ENCODE results near the gene MDGA2.
"Not testable (repeated sequence)": the region's sequence is repeated elsewhere in the genome, so short reads cannot be mapped to it uniquely, and the experiment has no call there.

MDGA2 gene

DNA sequence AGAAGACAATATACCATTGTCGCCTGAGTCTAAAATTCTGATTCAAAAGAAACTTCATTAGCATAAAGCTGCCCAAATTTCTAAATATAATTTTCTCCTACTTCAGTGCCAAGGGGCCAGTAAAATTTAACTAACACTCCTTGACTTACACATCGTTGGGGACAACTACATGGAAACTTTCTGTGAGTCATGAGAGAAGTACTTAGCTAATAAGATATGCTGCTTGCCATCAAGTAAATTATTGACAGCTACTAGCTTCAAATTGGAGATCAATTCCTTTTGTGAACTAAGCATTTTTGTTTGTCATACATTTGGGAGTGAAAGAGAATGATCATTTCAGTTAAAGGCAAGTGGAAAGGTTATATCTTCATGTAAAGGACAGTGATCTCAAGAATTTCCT is 373.3 kb downstream of the MDGA2 start:
- FAIRE-seq (no peak), DNase-seq (ENCODE audit: insufficient read length) (no peak)
- TF ChIP-seq POLR2AphosphoS5 (IDR thresholded peaks at IDR 0.05; ENCODE audit: low read depth, low read length) (no peak), POLR2A (IDR thresholded peaks at IDR 0.05; ENCODE audit: low read depth, low read length) (no peak), TAF1 (IDR thresholded peaks at IDR 0.05; ENCODE audit: borderline replicate concordance, low read depth, low read length) (no peak)

GRCh38 chr14:47300796-47301195 is 374.6 kb downstream of the MDGA2 start:
- TF ChIP-seq POLR2AphosphoS5 (IDR thresholded peaks at IDR 0.05; ENCODE audit: low read depth, low read length): no peak
- TF ChIP-seq POLR2A (IDR thresholded peaks at IDR 0.05; ENCODE audit: low read depth, low read length): no peak
- TF ChIP-seq TAF1 (IDR thresholded peaks at IDR 0.05; ENCODE audit: borderline replicate concordance, low read depth, low read length): no peak
- FAIRE-seq (no peak), DNase-seq (ENCODE audit: insufficient read length) (no peak)

DNA sequence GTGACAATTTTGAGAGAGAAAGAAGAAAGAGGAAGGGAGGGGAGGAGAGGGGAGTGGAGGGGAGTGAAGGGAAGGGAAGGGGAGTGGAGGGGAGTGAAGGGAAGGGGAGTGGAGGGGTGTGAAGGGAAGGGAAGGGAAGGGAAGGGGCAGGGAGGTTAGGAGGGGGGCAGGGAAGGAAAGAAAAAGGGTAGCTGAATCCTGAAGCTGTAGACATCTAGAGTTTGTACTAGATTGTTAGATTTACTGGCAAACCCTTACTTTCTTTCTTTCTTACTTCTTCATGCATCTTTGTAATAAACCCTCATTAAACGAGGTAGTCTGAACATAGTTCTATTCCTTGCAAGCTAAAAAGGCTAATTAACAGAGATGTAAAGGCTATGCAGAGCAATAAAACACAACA is 378.0 kb downstream of the MDGA2 start:
- FAIRE-seq: no peak
- TF ChIP-seq POLR2AphosphoS5 (IDR thresholded peaks at IDR 0.05; ENCODE audit: low read depth, low read length) (no peak), TAF1 (IDR thresholded peaks at IDR 0.05; ENCODE audit: borderline replicate concordance, low read depth, low read length) (no peak), POLR2A (IDR thresholded peaks at IDR 0.05; ENCODE audit: low read depth, low read length) (no peak)
- no peak for DNase-seq (ENCODE audit: insufficient read length)

DNA sequence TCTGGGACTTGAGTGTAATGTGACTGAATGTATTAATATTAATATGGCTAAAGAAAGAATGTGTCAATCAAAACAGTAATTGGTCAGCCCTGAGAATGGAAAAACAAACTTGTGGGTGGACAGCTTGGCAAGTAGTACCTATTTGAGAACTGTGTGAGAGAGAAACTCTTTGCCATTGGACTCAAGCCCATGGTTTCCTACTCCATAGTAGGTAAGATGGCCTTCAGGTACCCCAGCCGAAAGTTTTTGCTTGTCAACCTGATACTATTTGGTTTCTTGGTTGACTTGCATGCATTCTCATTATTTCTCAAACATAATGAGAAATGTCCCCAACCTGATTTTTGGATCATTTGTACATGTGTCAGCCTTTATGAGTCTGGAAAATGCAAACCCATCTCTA is 391.1 kb downstream of the MDGA2 start:
- no peak for DNase-seq (ENCODE audit: insufficient read length)
- TF ChIP-seq POLR2AphosphoS5 (IDR thresholded peaks at IDR 0.05; ENCODE audit: low read depth, low read length) (no peak), POLR2A (IDR thresholded peaks at IDR 0.05; ENCODE audit: low read depth, low read length) (no peak), TAF1 (IDR thresholded peaks at IDR 0.05; ENCODE audit: borderline replicate concordance, low read depth, low read length) (no peak)
- FAIRE-seq: no peak

DNA sequence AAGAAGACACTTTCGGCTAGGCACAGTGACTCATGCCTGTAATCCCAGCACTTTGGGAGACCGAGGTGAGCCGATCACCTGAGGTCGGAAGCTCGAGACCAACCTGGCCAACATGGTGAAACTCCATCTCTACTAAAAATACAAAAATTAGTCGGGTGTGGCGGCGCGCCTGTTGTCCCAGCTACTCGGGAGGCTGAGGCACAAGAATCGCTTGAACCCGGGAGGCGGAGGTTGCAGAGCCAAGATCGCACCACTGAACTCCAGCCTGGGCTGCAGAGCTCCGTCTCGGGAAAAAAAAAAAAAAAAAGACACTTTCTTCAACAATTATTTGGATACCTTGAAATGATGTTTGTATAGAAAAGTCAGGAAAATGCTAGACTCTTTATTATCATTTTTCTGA is 393.6 kb downstream of the MDGA2 start:
- not testable (repeated sequence) for FAIRE-seq; DNase-seq (ENCODE audit: insufficient read length)

DNA sequence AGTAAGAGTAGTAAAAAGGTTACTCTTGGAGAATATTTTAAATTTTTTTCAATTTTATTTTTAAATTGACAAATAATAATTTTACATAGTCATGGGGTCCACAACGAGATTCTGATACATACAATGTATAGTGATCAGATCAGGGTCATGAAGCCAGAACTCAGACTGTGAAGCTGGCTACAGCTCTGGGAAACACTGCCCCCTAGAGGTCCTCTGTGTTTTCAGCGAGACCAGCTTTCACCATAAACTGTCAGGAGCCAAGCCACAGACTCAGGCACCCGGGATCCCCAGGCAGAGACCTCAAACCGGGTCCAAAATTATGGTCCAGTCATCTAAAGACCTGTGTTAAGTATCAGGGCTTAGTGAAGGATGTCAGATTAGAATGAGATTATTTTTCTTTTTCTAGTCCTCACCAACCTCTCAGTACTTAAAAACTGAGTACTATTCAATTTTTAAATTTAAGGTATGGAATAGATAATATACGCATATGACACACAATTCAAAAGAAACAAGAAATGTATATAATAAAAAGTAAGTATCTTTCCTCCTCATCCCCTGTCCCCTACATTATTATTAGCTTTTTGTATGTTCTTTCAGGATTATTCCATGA is 397.1 kb downstream of the MDGA2 start:
- TF ChIP-seq POLR2A (IDR thresholded peaks at IDR 0.05; ENCODE audit: low read depth, low read length) (no peak), TAF1 (IDR thresholded peaks at IDR 0.05; ENCODE audit: borderline replicate concordance, low read depth, low read length) (no peak)
- FAIRE-seq (no peak), DNase-seq (ENCODE audit: insufficient read length) (peak; percentile 0)

DNA sequence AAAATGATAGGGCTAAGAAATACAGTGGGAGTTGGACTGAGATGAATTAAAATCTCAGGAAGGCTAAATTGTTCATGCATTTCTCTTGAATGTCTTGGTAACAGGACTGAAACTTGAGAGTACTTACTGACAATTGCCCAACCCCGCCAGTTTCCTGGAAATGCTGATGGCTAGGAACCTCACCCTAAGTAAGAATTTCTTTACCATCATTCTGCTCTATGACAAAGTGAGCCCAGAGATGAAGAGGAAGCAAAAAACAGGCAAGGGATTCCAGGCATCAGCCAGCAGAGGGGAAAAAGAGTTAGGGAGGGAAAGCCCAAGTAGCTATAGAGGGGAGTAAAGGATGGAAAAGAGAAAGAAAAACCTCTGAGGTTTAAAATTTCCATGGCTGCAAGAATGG is 397.7 kb downstream of the MDGA2 start:
- no peak for FAIRE-seq

GRCh38 chr14:47276931-47277330 is 398.5 kb downstream of the MDGA2 start:
- TF ChIP-seq POLR2AphosphoS5 (IDR thresholded peaks at IDR 0.05; ENCODE audit: low read depth, low read length) (no peak), TAF1 (IDR thresholded peaks at IDR 0.05; ENCODE audit: borderline replicate concordance, low read depth, low read length) (no peak), POLR2A (IDR thresholded peaks at IDR 0.05; ENCODE audit: low read depth, low read length) (no peak)
- DNase-seq (ENCODE audit: insufficient read length): no peak
- FAIRE-seq: no peak

More for the DNA sequence above, 397.7 kb downstream of the MDGA2 start:
- TF ChIP-seq POLR2AphosphoS5 (IDR thresholded peaks at IDR 0.05; ENCODE audit: low read depth, low read length): no peak
- no peak for TF ChIP-seq TAF1 (IDR thresholded peaks at IDR 0.05; ENCODE audit: borderline replicate concordance, low read depth, low read length)
- TF ChIP-seq POLR2A (IDR thresholded peaks at IDR 0.05; ENCODE audit: low read depth, low read length): no peak
- no peak for DNase-seq (ENCODE audit: insufficient read length)

- DNase-seq (ENCODE audit: insufficient read length): no peak
- no peak for FAIRE-seq
- TF ChIP-seq POLR2AphosphoS5 (IDR thresholded peaks at IDR 0.05; ENCODE audit: low read depth, low read length): no peak
- TF ChIP-seq POLR2A (IDR thresholded peaks at IDR 0.05; ENCODE audit: low read depth, low read length): no peak
- TF ChIP-seq TAF1 (IDR thresholded peaks at IDR 0.05; ENCODE audit: borderline replicate concordance, low read depth, low read length): no peak
Observed at GRCh38 chr14:47273939-47274338, 401.5 kb downstream of the MDGA2 start.

- no peak for TF ChIP-seq POLR2A (IDR thresholded peaks at IDR 0.05; ENCODE audit: low read depth, low read length)
- no peak for TF ChIP-seq TAF1 (IDR thresholded peaks at IDR 0.05; ENCODE audit: borderline replicate concordance, low read depth, low read length)
- no peak for TF ChIP-seq POLR2AphosphoS5 (IDR thresholded peaks at IDR 0.05; ENCODE audit: low read depth, low read length)
- FAIRE-seq (no peak), DNase-seq (ENCODE audit: insufficient read length) (no peak)
Observed at GRCh38 chr14:47270715-47271114, 404.7 kb downstream of the MDGA2 start.

DNA sequence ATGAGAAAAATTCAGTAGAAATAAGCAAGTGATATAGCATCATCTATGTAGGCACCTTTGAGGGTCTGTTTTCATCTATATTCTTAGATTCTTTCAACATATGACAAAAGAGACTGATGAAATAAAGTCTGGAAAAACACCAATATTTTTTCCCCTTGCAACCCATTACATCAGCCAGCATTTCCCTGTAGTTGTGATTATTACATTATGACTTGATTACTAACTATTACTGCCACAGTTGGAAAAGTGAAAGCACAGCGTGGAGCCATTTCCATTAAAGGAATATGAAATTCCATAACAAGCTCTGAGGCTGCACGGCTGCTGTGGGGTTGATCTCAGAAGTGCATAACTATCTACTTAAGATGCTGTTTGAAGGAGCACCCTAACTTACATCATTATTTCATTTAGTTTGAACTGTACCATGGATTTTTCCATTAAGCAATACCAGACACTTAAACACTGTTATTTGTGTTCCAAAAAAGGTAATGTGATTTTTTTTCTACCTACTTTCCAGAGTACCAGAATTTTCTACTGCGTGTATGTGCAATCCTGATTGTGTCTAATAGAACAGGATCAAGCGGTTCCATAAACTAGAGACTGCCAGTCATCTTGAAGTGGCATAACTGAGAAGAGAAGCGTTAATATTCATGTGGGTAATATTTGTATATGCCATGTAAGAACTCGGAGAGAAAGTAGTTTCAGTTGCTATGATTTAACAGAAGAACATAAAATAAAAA is 405.5 kb downstream of the MDGA2 start:
- no peak for TF ChIP-seq TAF1 (IDR thresholded peaks at IDR 0.05; ENCODE audit: borderline replicate concordance, low read depth, low read length)
- no peak for TF ChIP-seq POLR2AphosphoS5 (IDR thresholded peaks at IDR 0.05; ENCODE audit: low read depth, low read length)
- no peak for TF ChIP-seq POLR2A (IDR thresholded peaks at IDR 0.05; ENCODE audit: low read depth, low read length)
- FAIRE-seq (no peak), DNase-seq (ENCODE audit: insufficient read length) (no peak)

DNA sequence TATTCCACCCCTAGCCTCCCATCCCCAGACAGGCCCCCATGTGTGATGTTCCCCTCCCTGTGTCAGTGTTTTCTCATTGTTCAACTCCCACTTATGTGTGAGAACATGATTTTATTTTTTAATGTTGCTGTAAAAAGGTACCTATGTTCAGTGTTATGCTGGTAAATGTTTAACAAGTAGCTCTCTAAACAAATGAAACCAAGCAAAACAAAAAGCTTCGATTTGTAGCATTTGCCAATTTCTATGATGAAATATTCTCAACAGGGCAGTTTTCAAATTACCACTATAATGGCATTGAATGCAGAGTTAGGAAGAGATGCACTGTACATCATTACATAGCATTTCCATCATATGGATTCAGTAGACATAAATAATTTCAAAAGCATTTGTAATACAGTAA is 410.6 kb downstream of the MDGA2 start:
- DNase-seq (ENCODE audit: insufficient read length) (no peak), FAIRE-seq (no peak)
- no peak for TF ChIP-seq POLR2AphosphoS5 (IDR thresholded peaks at IDR 0.05; ENCODE audit: low read depth, low read length)
- no peak for TF ChIP-seq TAF1 (IDR thresholded peaks at IDR 0.05; ENCODE audit: borderline replicate concordance, low read depth, low read length)
- TF ChIP-seq POLR2A (IDR thresholded peaks at IDR 0.05; ENCODE audit: low read depth, low read length): no peak
